HEK293T (cell line): ENCODE data around the gene FAM149B1.

ENCODE experiments used
- BHLHE40 ChIP-seq: fragments of 450-650 bp; IDR thresholded peaks from 2 replicates; pipeline ENCODE4 v1.6.1; 2016; ENCODE audit warnings: mild to moderate bottlenecking, moderate library complexity, borderline replicate concordance
- ELF4 ChIP-seq: fragments of 450-650 bp; IDR thresholded peaks from 2 replicates; pipeline ENCODE4 v1.6.1; 2017; ENCODE audit warnings: antibody characterized with exemption
- HDGF ChIP-seq: fragments of 450-650 bp; IDR thresholded peaks from 2 replicates; pipeline ENCODE4 v1.6.1; 2017; ENCODE audit warnings: antibody characterized with exemption, borderline replicate concordance
- L3MBTL2 ChIP-seq: fragments of 450-650 bp; conservative IDR thresholded peaks from 2 replicates; pipeline ENCODE4 v1.6.1; 2016; ENCODE audit warnings: mild to moderate bottlenecking
- SP1 ChIP-seq: fragments of 450-650 bp; IDR thresholded peaks from 2 replicates; pipeline ENCODE4 v1.6.1; 2017
- SUZ12 ChIP-seq: fragments of 450-650 bp; IDR thresholded peaks from 2 replicates; pipeline ENCODE4 v1.6.1; 2016; ENCODE audit warnings: mild to moderate bottlenecking

DNA sequence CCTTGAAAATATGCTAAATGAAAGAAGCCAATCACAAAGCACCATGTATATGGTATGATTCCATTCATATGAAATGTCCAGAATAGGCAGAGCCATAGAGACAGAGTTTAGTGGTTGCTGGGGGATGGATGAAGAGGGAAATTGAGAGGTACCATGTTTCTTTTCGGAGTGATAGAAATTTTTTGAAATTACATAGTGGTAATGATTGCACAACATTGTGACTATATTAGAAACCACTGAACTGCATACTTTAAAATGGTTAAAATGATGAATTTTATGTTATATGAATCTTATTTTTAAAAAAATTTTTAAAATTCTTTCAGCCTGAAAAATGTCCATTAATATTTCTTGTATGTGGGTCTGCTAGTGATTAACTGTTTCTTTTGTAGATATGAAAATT lies 53.1 kb downstream of the FAM149B1 start:
- TF ChIP-seq L3MBTL2 (no peak), SUZ12 (no peak), HDGF (no peak), ELF4 (no peak), BHLHE40 (no peak), SP1 (no peak)
